CD4-positive, alpha-beta T cell treated with Interleukin-17A for 1 hour (primary cell): ENCODE data around the gene ABCB11.
"Not testable (repeated sequence)": the region's sequence is repeated elsewhere in the genome, so short reads cannot be mapped to it uniquely, and the experiment has no call there.

Experiments
- DNase-seq: peaks from one replicate; pipeline ENCODE4 v3.0.0-alpha.2; 2020

Gene ABCB11

GRCh38 chr2:168969865-168970264, 61.3 kb downstream of the ABCB11 start:
- DNase-seq, result no peak

- DNase-seq, result no peak
Measured at GRCh38 chr2:168968342-168968741, 62.8 kb downstream of the ABCB11 start.

- peak; percentile 13 for DNase-seq
Measured at GRCh38 chr2:168964251-168964807, 66.8 kb downstream of the ABCB11 start.

GRCh38 chr2:168962636-168963035, 68.5 kb downstream of the ABCB11 start:
- no peak for DNase-seq

GRCh38 chr2:168961450-168962229, 69.5 kb downstream of the ABCB11 start:
- peak; percentile 71 for DNase-seq

- DNase-seq, result no peak
Measured at GRCh38 chr2:168956392-168956791, 74.7 kb downstream of the ABCB11 start.

GRCh38 chr2:168955321-168955720, 75.8 kb downstream of the ABCB11 start:
- no peak for DNase-seq

GRCh38 chr2:168954256-168954655, 76.9 kb downstream of the ABCB11 start:
- no peak for DNase-seq

GRCh38 chr2:168952424-168952823, 78.7 kb downstream of the ABCB11 start:
- no peak for DNase-seq

- no peak for DNase-seq
Measured at GRCh38 chr2:168951871-168952270, 79.3 kb downstream of the ABCB11 start.

- DNase-seq, result no peak
Measured at GRCh38 chr2:168949324-168949723, 81.8 kb downstream of the ABCB11 start.

- DNase-seq, result peak; percentile 21
Measured at GRCh38 chr2:168948621-168949212, 82.4 kb downstream of the ABCB11 start.

GRCh38 chr2:168945508-168945907, 85.6 kb downstream of the ABCB11 start:
- no peak for DNase-seq

- no peak for DNase-seq
Measured at GRCh38 chr2:168944065-168944464, 87.1 kb downstream of the ABCB11 start.

- DNase-seq, result no peak
Measured at GRCh38 chr2:168941297-168941696, 89.8 kb downstream of the ABCB11 start.

- DNase-seq, result no peak
Measured at GRCh38 chr2:168939918-168940317, 91.2 kb downstream of the ABCB11 start.

GRCh38 chr2:168939061-168939460, 92.1 kb downstream of the ABCB11 start:
- DNase-seq, result no peak

- no peak for DNase-seq
Measured at GRCh38 chr2:168935810-168936581, 95.1 kb downstream of the ABCB11 start.

- DNase-seq, result no peak
Measured at GRCh38 chr2:168934826-168935225, 96.3 kb downstream of the ABCB11 start.

- DNase-seq, result not testable (repeated sequence)
Measured at GRCh38 chr2:168932174-168932573, 99.0 kb downstream of the ABCB11 start.

GRCh38 chr2:168930242-168930641, 100.9 kb downstream of the ABCB11 start:
- no peak for DNase-seq

- no peak for DNase-seq
Measured at GRCh38 chr2:168929031-168929430, 102.1 kb downstream of the ABCB11 start.

GRCh38 chr2:168928113-168928831, 102.9 kb downstream of the ABCB11 start:
- no peak for DNase-seq
